Endothelial cell (in vitro differentiated cells): ENCODE measurements around the gene ITGB5. TPM values are rescaled to one million over a fixed set of nuclear protein-coding genes. Genes with fewer than 3 reads are reported as not detected.

Source experiments
- DNase-seq: peaks from one replicate; pipeline ENCODE4 v3.0.0; 2021; ENCODE audit warnings: low spot score
- H3K27ac Mint-ChIP-seq: one replicate; pipeline ENCODE4 v1.8.0; 2021; ENCODE audit warnings: mixed read lengths, inconsistent platforms; ENCODE audit not compliant: unreplicated experiment
- H3K27me3 Mint-ChIP-seq: one replicate; pipeline ENCODE4 v1.8.0; 2021; ENCODE audit warnings: mild to moderate bottlenecking, moderate library complexity, mixed read lengths, inconsistent platforms; ENCODE audit not compliant: unreplicated experiment
- H3K36me3 Mint-ChIP-seq: one replicate; pipeline ENCODE4 v1.8.0; 2021; ENCODE audit warnings: mild to moderate bottlenecking, low read depth, mixed read lengths, inconsistent platforms; ENCODE audit not compliant: unreplicated experiment
- H3K4me1 Mint-ChIP-seq: one replicate; pipeline ENCODE4 v1.8.0; 2021; ENCODE audit warnings: mild to moderate bottlenecking, mixed read lengths, inconsistent platforms; ENCODE audit not compliant: unreplicated experiment
- H3K4me3 Mint-ChIP-seq: one replicate; pipeline ENCODE4 v1.8.0; 2021; ENCODE audit warnings: mild to moderate bottlenecking, mixed read lengths, inconsistent platforms; ENCODE audit not compliant: unreplicated experiment
- H3K9me3 Mint-ChIP-seq: one replicate; pipeline ENCODE4 v1.8.0; 2021; ENCODE audit warnings: mixed read lengths, inconsistent platforms; ENCODE audit not compliant: unreplicated experiment
- total RNA-seq: library from RNA; stranded (reverse); fragmentation: NEBNext Ultra II Directional; extraction: Animal tissue kit (Norgen Biotek cat#: 25700); gene quantifications from one replicate; pipeline ENCODE4 v1.2.1, GENCODE V29; 2021; ENCODE audit not compliant: unreplicated experiment
- TF ChIP-seq, protein P1 (sequence below): fragments of 200-600 bp; sonication (generic); IDR thresholded peaks from one replicate; pipeline ENCODE4 v1.5.0; 2021; ENCODE audit warnings: antibody characterized with exemption; ENCODE audit not compliant: unreplicated experiment

Gene ITGB5
- total RNA-seq, 1 donor from 2014 or later, result 55.2 TPM

DNA sequence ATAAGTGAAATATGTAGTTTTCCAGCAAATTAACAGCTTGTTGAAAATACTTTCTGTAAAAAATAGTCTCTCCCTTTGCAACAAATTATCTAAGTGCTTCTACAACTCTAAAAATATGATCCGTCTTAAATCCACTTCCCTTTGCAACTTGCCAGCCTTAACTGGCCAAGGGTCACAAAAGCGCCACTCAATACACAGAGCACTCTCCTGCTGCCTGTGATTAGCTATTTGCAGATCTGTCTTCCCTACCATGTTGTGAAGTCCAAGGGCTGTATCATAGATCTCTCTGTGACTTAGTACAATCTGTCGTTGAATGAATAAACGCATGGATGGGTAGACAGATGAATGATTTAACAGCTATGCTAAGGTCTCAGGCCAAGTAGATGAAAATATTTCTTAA is 76.2 kb downstream of the ITGB5 start:
- DNase-seq, result no peak
- TF ChIP-seq, protein P1, sequence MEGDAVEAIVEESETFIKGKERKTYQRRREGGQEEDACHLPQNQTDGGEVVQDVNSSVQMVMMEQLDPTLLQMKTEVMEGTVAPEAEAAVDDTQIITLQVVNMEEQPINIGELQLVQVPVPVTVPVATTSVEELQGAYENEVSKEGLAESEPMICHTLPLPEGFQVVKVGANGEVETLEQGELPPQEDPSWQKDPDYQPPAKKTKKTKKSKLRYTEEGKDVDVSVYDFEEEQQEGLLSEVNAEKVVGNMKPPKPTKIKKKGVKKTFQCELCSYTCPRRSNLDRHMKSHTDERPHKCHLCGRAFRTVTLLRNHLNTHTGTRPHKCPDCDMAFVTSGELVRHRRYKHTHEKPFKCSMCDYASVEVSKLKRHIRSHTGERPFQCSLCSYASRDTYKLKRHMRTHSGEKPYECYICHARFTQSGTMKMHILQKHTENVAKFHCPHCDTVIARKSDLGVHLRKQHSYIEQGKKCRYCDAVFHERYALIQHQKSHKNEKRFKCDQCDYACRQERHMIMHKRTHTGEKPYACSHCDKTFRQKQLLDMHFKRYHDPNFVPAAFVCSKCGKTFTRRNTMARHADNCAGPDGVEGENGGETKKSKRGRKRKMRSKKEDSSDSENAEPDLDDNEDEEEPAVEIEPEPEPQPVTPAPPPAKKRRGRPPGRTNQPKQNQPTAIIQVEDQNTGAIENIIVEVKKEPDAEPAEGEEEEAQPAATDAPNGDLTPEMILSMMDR, result no peak
- Mint-ChIP-seq H3K27ac (no peak overlapping the region), H3K9me3 (no peaks in the 10 kb centered on the region), H3K27me3 (no peaks in the 10 kb centered on the region), H3K36me3 (peaks cover 4% of the 10 kb centered on the region), H3K4me1 (peaks cover 7% of the 10 kb centered on the region), H3K4me3 (no peak overlapping the region)

- Mint-ChIP-seq H3K4me3 (no peak overlapping the region), H3K9me3 (no peaks in the 10 kb centered on the region), H3K4me1 (peaks cover 4% of the 10 kb centered on the region), H3K36me3 (no peaks in the 10 kb centered on the region), H3K27ac (no peak overlapping the region), H3K27me3 (no peaks in the 10 kb centered on the region)
- TF ChIP-seq, protein P1, result no peak
- DNase-seq, result no peak
Observed at GRCh38 chr3:124809039-124809438, 78.1 kb downstream of the ITGB5 start.

- Mint-ChIP-seq H3K9me3 (no peaks in the 10 kb centered on the region), H3K27me3 (peaks cover 2% of the 10 kb centered on the region), H3K27ac (no peak overlapping the region), H3K36me3 (no peaks in the 10 kb centered on the region), H3K4me1 (peaks cover 9% of the 10 kb centered on the region), H3K4me3 (no peak overlapping the region)
- TF ChIP-seq, protein P1, result no peak
- DNase-seq, result no peak
Observed at GRCh38 chr3:124805671-124806070, 81.5 kb downstream of the ITGB5 start.

- TF ChIP-seq, protein P1, result no peak
- Mint-ChIP-seq H3K4me1 (peaks cover 9% of the 10 kb centered on the region), H3K27ac (no peak overlapping the region), H3K9me3 (no peaks in the 10 kb centered on the region), H3K27me3 (peaks cover 2% of the 10 kb centered on the region), H3K36me3 (no peaks in the 10 kb centered on the region), H3K4me3 (no peak overlapping the region)
- DNase-seq, result no peak
Observed at GRCh38 chr3:124804875-124805274, 82.3 kb downstream of the ITGB5 start.

- DNase-seq, result no peak
Observed at GRCh38 chr3:124802702-124803101, 84.5 kb downstream of the ITGB5 start.

More at GRCh38 chr3:124802702-124803101, 84.5 kb downstream of the ITGB5 start:
- Mint-ChIP-seq H3K4me1 (peaks cover 5% of the 10 kb centered on the region), H3K27ac (no peak overlapping the region), H3K9me3 (no peaks in the 10 kb centered on the region), H3K4me3 (no peak overlapping the region), H3K36me3 (no peaks in the 10 kb centered on the region), H3K27me3 (peaks cover 2% of the 10 kb centered on the region)
- TF ChIP-seq, protein P1, result no peak
